ENCODE data around the gene ARHGAP26. TPM values are rescaled to one million over a fixed set of nuclear protein-coding genes. Genes with fewer than 3 reads are reported as not detected.

Gene ARHGAP26
- total and polyA plus RNA-seq, 4 donors, result 1.8 to 16.7 (median 4.1) TPM

DNA sequence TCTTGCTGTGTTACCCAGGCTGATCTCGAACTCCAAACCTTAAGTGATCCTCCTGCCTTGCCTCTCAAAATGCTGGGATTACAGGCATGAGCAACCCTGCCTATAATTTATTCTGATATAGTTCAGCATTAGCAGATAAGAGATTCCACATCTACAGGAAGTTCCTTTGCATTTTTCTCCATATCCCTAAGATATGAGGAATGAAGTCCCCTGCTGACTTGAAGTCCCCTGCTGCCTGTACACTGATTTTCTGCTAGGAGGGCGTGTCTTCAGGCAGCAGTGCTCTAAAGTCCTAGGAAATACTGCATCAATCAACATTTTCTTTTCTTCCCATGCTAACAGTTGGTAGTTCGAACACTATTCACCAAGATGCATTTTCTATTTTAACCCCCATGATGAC lies 105.8 kb downstream of the ARHGAP26 start:
- DNase-seq (ENCODE audit: low spot score), result no peak
- H3K4me1 ChIP-seq (ENCODE audit: control insufficient read depth in 4 of 4, insufficient read depth in 4 of 4, low read length in 3 of 4), result peaks cover 8 to 22% (median 19%) of the 10 kb centered on the region in 4 donors
- H3K27ac ChIP-seq (ENCODE audit: low read depth in 1 of 2, low read length in 2 of 2), result no peak overlapping the region
- no peaks in the 10 kb centered on the region for H3K36me3 ChIP-seq (ENCODE audit: control insufficient read depth in 4 of 4, insufficient read depth in 3 of 4, low read depth in 1 of 4, low read length in 3 of 4)
- no peaks in the 10 kb centered on the region for H3K27me3 ChIP-seq (ENCODE audit: control insufficient read depth in 4 of 4, insufficient read depth in 4 of 4, low read length in 3 of 4)
- H3K9ac ChIP-seq (ENCODE audit: low read depth in 1 of 2, low read length in 2 of 2), result no peak overlapping the region
- no peak for TF ChIP-seq RAD21 (IDR thresholded peaks at IDR 0.05)
- TF ChIP-seq, protein P1, sequence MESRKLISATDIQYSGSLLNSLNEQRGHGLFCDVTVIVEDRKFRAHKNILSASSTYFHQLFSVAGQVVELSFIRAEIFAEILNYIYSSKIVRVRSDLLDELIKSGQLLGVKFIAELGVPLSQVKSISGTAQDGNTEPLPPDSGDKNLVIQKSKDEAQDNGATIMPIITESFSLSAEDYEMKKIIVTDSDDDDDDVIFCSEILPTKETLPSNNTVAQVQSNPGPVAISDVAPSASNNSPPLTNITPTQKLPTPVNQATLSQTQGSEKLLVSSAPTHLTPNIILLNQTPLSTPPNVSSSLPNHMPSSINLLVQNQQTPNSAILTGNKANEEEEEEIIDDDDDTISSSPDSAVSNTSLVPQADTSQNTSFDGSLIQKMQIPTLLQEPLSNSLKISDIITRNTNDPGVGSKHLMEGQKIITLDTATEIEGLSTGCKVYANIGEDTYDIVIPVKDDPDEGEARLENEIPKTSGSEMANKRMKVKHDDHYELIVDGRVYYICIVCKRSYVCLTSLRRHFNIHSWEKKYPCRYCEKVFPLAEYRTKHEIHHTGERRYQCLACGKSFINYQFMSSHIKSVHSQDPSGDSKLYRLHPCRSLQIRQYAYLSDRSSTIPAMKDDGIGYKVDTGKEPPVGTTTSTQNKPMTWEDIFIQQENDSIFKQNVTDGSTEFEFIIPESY (IDR thresholded peaks at IDR 0.05), result no peak
- TF ChIP-seq HNF4G (IDR thresholded peaks at IDR 0.05), result no peak
- no peak for TF ChIP-seq JUND (IDR thresholded peaks at IDR 0.05)
- no peak for TF ChIP-seq FOXA1 (IDR thresholded peaks at IDR 0.05)
- TF ChIP-seq SP1 (IDR thresholded peaks at IDR 0.05), result no peak
- TF ChIP-seq ATF3 (IDR thresholded peaks at IDR 0.05), result no peak
- TF ChIP-seq EGR1 (IDR thresholded peaks at IDR 0.05; ENCODE audit: low read depth in 2 of 2), result no peak
- no peak for TF ChIP-seq NR2F2 (IDR thresholded peaks at IDR 0.05)
- no peak for TF ChIP-seq FOXA2 (IDR thresholded peaks at IDR 0.05)
- TF ChIP-seq, protein P2, sequence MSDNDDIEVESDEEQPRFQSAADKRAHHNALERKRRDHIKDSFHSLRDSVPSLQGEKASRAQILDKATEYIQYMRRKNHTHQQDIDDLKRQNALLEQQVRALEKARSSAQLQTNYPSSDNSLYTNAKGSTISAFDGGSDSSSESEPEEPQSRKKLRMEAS (IDR thresholded peaks at IDR 0.05), result no peak
- TF ChIP-seq, protein P3, sequence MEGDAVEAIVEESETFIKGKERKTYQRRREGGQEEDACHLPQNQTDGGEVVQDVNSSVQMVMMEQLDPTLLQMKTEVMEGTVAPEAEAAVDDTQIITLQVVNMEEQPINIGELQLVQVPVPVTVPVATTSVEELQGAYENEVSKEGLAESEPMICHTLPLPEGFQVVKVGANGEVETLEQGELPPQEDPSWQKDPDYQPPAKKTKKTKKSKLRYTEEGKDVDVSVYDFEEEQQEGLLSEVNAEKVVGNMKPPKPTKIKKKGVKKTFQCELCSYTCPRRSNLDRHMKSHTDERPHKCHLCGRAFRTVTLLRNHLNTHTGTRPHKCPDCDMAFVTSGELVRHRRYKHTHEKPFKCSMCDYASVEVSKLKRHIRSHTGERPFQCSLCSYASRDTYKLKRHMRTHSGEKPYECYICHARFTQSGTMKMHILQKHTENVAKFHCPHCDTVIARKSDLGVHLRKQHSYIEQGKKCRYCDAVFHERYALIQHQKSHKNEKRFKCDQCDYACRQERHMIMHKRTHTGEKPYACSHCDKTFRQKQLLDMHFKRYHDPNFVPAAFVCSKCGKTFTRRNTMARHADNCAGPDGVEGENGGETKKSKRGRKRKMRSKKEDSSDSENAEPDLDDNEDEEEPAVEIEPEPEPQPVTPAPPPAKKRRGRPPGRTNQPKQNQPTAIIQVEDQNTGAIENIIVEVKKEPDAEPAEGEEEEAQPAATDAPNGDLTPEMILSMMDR (IDR thresholded peaks at IDR 0.05; ENCODE audit: low read depth, low read length, missing input control), result no peak
- TF ChIP-seq TAF1 (conservative IDR thresholded peaks at IDR 0.05), result no peak
- no peak for TF ChIP-seq GABPA (IDR thresholded peaks at IDR 0.05 in 1 of 2, conservative IDR thresholded peaks at IDR 0.05 in 1 of 2)
- no peak for TF ChIP-seq YY1 (IDR thresholded peaks at IDR 0.05)
- no peak for TF ChIP-seq HNF4A (conservative IDR thresholded peaks at IDR 0.05)
- TF ChIP-seq REST (IDR thresholded peaks at IDR 0.05), result no peak
- H3K9me3 ChIP-seq (ENCODE audit: control insufficient read depth in 4 of 4, low read length in 3 of 4), result no peaks in the 10 kb centered on the region
- 91% methylated on average over 3 of the region's 3 CpGs for WGBS
- no peak overlapping the region for H3K4me3 ChIP-seq (ENCODE audit: low read depth in 1 of 3, low read length in 3 of 3)

- H3K27me3 ChIP-seq (ENCODE audit: control insufficient read depth in 4 of 4, insufficient read depth in 4 of 4, low read length in 3 of 4), result no peaks in the 10 kb centered on the region
- H3K27ac ChIP-seq (ENCODE audit: low read depth in 1 of 2, low read length in 2 of 2), result no peak overlapping the region
- H3K9ac ChIP-seq (ENCODE audit: low read depth in 1 of 2, low read length in 2 of 2), result no peak overlapping the region
- no peak for DNase-seq (ENCODE audit: low spot score)
- H3K9me3 ChIP-seq (ENCODE audit: control insufficient read depth in 4 of 4, low read length in 3 of 4), result no peaks in the 10 kb centered on the region
- peaks cover 8 to 20% (median 19%) of the 10 kb centered on the region in 4 donors for H3K4me1 ChIP-seq (ENCODE audit: control insufficient read depth in 4 of 4, insufficient read depth in 4 of 4, low read length in 3 of 4)
- H3K4me3 ChIP-seq (ENCODE audit: low read depth in 1 of 3, low read length in 3 of 3), result no peak overlapping the region
- 94% methylated on average over 2 of the region's 2 CpGs for WGBS
- H3K36me3 ChIP-seq (ENCODE audit: control insufficient read depth in 4 of 4, insufficient read depth in 3 of 4, low read depth in 1 of 4, low read length in 3 of 4), result no peaks in the 10 kb centered on the region
- TF ChIP-seq HNF4G (IDR thresholded peaks at IDR 0.05) (no peak), TAF1 (conservative IDR thresholded peaks at IDR 0.05) (no peak), RAD21 (IDR thresholded peaks at IDR 0.05) (no peak), NR2F2 (IDR thresholded peaks at IDR 0.05) (no peak), RXRA (IDR thresholded peaks at IDR 0.05) (no peak), EGR1 (IDR thresholded peaks at IDR 0.05; ENCODE audit: low read depth in 2 of 2) (no peak), GABPA (IDR thresholded peaks at IDR 0.05 in 1 of 2, conservative IDR thresholded peaks at IDR 0.05 in 1 of 2) (no peak), REST (IDR thresholded peaks at IDR 0.05) (no peak), SP1 (IDR thresholded peaks at IDR 0.05) (no peak), ATF3 (IDR thresholded peaks at IDR 0.05) (no peak)
Observed at GRCh38 chr5:142876817-142877216, 106.6 kb downstream of the ARHGAP26 start.

Measured in liver (tissue), 9 donors.